Activated CD4-positive, CD25-positive, alpha-beta regulatory T cell (primary cell): ENCODE data around the gene ZSCAN25.
A peak's percentile ranks its signal among the peaks of the same experiment; 100 is the strongest.
"Not testable (repeated sequence)": the region's sequence is repeated elsewhere in the genome, so short reads cannot be mapped to it uniquely, and the experiment has no call there.

Experiments used
- DNase-seq, 4 experiments: peaks; one replicate each; lab custom pipeline; 2025; lab: John Stamatoyannopoulos, UW

Gene ZSCAN25

DNA sequence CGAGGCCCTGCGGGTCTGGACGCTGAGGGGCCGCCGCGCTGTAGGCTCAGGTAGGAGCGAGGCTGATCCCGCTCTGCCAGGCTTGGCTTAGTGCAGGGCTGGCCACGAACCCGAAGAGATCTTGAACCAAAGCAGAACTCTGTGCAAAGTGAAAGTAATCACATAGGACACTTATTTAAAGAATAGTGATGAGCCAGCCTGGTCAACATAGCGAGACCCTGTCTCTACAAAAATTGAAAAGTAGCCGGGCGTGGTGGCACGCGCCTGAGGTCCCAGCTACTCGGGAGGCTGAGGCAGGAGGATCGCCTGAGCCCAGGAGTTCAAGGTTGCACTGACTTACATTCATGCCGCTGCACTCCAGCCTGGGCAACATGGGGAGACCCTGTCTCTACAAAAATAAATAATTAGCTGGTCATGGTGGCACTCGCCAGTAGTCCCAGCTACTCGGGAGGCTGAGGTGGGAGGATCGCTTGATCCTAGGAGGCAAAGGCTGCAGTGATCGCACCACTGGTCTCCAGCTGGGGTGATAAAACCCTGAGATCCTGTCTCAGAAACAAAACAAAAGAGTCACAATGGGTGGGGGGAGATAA lies 541 bp downstream of the ZSCAN25 start:
- DNase-seq: no peak

DNA sequence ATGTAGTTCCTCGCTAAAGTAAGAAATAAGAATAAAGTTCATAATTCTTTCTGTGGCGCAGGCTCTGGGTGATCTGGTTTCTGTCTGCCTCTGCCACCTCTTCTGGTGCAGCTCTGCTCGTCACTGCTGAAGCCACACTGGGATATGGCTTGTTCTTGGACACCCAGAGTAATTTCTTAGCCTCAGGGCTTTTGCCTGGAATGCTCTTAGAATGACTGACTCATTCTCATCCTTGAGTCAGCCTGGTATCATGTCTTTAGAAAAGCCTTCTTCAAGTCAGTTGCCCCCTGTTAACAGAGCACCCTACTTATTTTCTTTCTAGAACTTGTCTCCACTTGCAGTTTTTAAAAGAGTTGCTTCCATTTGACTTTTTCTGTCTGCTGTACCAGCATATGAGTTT lies 2.0 kb downstream of the ZSCAN25 start:
- DNase-seq: no peak

DNA sequence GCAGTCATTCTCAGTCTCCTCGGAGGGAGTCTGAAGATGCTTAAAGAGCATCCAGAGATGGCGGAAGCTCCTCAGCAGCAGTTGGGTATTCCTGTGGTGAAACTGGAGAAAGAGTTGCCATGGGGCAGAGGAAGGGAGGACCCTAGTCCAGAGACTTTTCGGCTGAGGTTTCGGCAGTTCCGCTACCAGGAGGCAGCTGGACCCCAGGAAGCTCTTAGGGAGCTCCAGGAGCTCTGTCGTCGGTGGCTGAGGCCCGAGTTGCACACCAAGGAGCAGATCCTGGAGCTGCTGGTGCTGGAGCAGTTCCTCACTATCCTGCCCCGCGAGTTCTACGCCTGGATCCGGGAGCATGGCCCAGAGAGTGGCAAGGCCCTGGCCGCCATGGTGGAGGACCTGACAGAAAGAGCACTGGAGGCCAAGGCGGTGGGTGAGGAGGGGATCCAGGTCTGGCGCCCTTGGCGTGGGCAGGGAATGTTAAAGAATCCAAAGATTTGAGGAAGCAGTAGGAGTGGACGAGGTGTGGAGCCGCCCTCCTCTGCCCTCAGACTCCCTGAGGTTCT lies 2.9 kb downstream of the ZSCAN25 start:
- DNase-seq: no peak

DNA sequence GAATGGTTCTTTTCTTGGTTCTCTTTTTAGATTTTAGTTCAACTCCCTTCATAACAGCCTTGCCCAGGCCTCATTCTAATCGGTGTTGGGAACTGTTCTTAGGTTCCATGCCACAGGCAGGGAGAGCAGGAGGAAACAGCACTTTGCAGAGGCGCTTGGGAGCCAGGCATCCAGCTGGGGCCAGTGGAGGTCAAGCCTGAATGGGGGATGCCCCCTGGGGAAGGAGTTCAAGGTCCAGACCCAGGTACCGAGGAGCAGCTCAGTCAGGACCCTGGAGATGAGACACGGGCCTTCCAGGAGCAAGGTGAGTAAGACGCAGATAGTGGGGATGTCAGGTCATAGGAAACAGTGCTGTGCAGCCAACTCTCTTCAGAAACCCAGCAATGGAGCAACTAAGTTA lies 4.5 kb downstream of the ZSCAN25 start:
- DNase-seq: no peak

DNA sequence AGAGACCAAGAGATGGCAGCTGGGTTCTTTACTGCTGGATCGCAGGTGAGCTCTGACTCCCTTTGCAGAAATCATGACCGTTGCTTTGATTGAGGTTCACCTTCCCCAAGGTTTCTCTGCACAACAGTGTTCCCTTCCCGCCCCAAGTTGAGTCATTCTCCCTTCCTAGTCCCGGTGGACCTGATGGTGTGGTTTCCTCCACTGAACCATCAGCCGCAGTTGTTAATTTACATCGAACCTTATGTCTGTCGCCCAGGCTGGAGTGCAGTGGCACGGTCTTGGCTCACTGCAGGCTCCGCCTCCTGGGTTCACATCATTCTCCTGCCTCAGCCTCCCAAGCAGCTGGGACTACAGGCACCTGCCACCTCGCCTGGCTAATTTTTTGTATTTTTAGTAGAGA lies 5.8 kb downstream of the ZSCAN25 start:
- DNase-seq: no peak

DNA sequence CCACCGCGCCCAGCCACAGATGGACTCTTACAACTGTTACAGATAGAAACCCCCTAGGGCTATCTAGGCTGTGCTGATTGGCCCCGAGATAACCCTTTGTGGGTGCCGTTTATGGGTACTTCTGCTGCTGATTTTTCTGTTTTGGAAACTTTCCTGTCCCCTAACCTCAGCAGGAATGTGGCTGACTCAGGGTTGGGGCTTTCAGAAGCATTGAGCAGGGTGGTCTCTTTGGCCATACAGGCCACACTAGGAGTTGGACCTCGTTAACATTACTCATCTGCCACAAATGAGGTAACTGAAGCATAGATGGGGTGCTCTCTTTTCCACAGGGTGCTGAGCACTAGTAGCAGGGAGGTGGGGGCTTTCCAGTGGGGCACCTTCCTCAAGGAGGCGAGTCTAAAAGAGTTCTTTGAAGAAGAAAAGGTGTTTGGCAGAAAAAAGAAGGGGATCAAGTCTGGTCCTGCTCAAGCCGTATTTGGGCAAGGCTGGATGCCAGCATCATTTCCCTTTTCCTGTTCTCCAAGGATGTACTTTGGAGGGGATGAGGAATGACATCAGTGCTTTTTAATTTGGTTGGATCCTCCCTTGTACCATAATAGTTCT lies 6.4 kb downstream of the ZSCAN25 start:
- no peak for DNase-seq

DNA sequence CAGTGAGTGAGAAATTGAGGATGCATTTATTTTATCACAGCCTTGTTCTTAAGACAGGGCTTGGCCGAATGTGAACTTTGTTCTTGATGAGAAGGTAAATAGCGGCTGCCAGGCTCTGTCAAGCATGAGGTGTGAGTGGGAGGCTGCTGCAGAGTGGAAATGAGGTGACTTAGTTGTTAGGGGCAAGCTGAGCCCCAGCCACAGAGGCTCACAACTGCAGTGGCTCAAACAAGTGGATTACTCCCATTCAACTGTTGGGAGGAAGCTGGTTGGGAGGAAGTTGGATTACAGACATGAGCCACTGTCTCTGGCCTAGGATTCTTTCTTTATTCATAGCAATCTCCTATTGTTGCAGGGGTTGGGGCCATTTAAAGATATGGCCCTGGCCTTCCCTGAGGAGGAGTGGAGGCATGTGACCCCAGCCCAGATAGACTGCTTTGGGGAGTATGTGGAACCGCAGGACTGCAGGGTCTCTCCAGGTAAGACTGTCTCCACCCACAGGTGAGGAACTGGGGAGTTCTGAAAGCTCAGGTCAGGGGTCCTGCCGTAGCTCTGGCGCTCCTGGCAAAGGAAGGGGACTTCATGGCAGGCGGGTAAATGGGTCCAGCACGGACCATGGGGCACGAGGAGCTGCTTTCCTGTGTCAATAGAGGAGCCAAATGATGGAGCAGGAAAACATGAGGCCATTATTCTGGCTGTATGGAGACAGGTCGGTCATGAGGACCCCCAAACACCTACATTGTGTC lies 7.1 kb downstream of the ZSCAN25 start:
- no peak for DNase-seq

DNA sequence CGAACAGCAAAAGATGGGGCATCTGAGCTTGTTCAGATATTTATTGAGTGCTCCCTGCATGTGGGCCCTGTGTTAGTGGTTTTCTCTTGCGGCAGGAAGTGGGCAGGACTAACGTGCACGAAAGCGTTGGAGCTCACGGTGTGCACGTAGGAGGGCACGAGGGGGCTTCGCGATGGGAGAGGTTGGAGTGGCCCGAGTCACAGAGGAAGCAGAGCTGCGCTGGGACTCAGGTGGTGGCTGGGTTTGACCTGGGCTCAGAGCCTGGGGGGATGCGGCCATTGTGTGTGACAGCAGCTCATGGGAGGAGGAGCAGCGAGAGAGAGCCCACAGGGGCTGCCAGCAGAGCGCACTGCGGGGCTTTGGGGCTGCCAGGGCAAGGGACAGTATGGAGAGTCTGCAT lies 7.7 kb downstream of the ZSCAN25 start:
- peak in 3 of 4 experiments; percentile 28 to 48 (median 39) for DNase-seq

DNA sequence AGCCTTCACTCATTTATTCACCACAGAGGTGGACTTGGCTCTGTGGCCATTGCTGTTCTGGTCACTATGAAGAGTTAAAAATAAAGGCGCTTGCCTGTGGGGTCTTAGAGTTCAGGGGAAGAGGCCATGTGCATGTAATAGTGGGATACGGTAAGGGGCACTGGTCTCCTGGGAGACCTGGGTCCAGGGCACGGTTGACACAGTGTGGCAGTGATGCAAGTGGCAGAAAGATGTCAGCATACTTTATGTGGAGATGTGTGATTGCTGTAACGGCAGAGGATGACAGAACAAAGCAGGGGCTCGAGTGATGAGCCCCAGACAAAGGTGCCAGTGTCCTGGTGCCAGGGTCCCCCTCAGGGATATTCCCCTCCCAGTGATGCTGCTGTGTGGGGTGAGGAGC lies 8.6 kb downstream of the ZSCAN25 start:
- no peak for DNase-seq

DNA sequence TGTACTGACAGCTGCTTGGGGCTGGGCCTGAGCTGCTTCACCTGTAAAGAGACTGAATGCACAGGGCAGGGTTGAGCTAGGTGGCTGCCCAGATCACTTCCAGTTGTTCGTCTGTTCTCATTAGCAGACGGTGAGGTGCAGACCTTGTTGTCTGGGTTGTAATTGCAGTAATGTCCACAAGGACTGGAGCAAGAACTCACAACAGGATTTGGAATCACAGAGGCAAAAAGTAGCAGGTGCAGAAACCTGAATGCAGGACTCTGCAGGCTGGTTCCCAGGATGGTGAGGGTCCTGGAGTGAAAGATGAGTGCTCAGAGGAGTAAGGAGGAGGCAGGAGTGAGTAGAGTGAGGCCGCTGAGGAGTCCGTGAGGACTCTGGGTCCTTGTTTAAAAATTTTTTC lies 9.2 kb downstream of the ZSCAN25 start:
- DNase-seq: no peak

DNA sequence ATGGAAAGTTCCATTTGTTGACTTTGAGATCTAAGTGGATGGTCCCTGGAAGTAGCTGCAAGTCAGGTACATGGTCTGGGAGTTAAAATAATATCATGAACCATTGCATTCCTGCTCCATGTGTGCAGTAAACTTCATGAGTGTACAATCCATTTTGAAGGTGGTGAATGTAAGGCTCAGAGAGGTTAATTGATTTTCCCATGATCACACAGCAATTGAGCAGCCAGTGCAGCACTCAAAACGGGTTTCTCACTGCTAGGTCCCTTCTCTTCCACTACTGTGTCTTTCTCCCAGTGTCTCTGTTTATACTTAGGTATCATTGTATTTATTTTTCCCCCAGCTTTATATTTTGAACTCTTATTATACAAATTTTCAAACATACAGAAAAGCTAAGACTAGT lies 9.9 kb downstream of the ZSCAN25 start:
- no peak for DNase-seq

DNA sequence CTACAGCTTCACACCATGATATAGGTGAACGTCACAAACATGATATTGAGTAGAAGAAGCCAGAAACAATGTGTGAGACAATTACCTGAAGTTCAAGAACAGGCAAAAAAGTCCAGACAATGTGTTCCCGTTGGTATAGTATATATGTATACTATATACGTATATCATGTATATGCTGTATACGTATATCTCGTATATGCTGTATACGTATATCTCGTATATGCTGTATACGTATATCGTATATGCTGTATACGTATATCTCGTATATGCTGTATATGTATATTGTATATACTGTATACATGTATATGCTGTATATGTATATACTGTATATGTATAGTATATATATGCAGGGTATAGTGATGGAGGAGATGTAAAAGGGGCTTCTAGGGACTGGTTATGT lies 10.8 kb downstream of the ZSCAN25 start:
- DNase-seq: no peak

DNA sequence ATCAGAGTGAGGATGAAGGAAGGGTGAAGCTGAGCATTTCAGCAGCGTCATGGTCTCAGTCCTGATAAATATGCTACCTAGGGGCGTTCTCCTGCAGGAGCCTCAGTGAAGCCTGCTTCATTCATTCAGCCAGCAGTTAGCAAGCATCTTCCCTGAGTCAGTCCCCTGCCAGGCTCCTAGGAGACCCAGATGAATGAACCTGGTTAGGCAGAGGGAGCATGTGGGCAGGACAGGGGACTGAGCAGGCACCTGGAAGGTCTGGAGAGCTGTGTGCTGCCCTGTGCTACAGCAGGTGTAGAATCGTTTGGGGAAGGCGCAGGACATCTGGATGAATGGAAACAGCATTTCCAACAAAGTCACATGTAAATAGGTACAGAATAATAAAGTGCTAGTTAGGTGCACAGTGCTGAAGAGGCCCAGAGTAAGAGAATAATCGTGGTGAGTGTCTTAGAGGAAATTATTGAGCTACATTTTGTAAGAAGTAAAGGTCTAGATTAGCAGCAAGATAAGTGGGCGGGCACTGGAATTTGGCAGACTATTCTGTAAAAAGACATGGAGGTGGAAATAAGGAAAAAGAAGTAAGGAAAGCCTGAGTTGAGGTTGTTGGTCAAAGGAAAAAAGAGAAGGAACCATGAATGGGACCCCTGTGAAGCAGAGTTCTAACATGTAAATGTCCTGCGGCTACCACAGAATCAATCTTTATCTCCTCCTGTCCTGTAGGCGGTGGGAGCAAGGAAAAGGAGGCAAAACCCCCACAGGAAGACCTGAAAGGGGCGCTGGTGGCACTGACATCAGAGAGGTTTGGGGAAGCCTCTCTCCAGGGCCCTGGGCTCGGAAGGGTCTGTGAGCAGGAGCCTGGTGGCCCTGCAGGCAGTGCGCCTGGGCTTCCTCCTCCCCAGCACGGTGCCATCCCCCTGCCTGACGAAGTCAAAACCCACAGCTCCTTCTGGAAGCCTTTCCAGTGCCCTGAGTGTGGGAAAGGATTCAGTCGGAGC lies 12.0 kb downstream of the ZSCAN25 start:
- DNase-seq: no peak

DNA sequence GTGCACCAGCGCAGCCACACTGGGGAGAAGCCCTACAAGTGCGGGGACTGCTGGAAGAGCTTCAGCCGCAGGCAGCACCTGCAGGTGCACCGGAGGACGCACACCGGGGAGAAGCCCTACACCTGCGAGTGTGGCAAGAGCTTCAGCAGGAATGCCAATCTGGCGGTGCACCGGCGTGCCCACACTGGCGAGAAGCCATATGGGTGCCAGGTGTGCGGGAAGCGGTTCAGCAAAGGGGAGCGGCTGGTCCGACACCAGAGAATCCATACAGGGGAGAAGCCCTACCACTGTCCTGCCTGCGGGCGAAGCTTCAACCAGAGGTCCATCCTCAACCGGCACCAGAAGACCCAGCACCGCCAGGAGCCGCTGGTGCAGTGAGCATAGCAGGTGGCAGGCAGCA lies 12.9 kb downstream of the ZSCAN25 start:
- no peak for DNase-seq

DNA sequence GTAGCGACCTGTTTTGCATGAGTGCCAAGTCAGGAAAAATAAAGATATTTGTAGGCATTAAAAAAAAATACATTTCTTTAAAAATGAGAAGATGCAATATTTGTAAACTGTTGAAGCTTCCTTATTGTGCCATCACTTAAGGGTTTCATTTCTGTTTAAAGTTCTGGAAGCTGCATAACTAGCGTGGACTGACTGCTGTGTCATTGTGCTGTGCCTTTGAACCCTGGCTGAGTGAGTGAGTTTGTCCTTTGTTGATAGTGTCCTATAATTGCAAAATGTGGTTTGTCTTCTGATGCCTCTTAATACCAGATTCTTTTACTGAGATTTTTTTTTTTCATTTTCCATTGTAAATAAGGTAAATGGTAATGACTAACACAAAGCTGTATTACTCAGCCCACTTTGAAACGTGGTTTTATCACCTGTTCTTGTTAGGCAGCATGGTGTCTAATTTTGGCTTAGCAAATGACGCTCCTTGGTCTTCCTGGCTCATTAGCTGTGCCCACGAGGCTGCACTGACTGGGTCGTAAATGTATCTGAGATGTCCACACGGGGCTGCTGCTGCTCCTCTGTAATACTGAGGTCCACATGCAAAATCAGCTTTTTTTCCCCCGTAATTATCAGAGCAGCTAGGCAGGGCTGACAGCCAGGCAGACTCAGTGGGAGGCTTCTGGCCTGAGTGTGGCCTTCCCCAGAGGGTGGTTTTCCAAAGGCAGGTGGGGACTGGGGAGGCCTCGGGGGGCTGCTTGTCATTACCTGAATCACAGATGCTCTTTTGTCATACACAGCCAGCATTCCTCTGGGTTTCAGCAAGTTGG lies 14.8 kb downstream of the ZSCAN25 start:
- peak in 1 of 4 experiments; percentile 11 for DNase-seq

DNA sequence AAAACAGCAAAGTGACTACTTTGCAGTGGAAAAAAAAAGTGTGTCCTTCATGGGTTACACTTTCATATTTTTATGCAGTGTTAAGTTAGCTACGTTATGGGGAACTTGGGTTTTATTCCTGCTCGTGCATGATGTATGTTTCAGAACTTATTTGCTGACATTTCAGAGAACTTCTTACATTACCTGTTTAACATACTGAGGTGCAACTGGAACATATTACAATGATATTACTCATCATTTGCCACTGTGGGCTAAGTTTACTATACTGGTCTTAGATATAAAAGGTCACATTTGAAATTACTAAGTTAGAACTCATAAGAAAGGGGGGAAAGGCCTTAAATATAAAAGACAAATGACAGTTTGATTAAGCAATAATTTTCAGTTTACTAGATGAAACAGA lies 20.7 kb downstream of the ZSCAN25 start:
- DNase-seq: not testable (repeated sequence)

DNA sequence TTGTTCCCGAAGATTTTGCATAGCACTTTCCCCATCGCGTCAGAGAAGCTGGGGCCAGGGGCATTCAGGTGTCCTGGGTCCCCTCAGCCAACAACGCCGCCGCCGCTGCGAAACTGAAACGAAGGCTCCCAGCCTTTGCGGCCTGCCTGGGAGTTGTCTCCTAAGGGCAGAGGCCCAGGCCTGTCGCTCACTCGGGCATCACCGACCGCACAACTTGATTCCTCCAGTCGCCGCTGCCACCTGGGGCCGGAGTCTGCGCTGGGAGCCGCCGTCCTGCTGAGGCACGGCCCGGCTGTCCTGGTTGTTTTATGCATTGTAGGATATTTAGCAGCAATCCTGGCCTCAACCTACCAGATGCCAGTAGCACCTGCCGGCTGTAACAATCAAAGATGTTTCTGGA lies 22.0 kb downstream of the ZSCAN25 start:
- DNase-seq: no peak

DNA sequence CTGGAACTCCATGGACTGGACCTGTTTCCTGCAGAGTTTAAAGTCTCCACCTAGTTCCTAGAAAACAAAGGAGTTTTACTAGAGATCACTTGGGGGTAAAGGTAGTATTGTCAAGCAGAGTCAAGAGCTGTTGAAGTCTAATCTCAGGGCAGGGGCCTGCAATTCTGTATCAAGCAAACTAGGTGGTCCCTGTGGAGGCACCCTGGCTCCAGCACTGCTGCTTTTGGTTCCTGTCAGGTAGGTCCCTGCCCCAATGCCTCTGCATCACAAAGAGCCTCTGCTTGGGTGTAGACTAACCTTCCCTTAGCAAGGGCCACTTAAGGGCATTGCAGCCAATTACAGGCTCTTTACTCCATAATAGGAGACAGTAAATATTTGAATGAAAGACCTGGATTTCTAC lies 22.5 kb downstream of the ZSCAN25 start:
- DNase-seq: no peak

DNA sequence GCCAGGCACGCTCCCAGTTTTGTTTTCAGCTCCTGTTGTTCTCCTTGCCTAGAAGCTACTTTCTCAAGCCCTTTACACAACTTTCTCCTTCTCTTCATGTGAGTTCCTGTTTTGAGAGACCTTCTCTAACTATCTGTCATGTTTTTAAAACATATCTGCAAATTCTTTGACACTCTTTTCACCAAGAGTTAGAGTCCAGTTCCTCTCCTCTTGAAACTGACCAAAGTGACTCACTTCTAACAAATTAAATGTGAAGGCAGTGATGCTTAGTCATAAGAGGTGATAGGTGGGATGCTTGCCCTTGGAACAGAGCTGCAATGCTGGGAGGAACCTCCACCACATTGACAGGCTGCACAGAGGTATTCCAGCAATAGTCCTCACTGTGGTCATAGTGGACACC lies 25.3 kb downstream of the ZSCAN25 start:
- no peak for DNase-seq

DNA sequence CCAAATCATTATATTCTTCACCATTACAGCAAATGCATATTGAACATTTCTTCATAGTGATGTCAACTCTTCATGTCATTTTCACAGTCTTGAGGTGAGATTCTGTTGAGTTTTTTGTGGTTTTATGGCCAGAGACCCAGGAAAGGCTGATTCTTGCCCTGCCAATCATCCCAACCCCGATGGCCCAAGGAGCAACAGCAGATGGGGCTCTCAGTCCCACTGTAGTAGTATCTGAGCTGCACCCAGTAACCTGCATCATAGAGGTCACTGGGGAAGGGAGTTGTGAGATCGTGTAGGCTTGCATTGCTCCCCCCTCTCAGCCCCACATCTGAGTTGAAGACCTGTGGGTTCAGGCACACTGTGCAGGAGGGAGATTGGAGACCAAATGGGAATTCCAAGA lies 26.7 kb downstream of the ZSCAN25 start:
- no peak for DNase-seq

DNA sequence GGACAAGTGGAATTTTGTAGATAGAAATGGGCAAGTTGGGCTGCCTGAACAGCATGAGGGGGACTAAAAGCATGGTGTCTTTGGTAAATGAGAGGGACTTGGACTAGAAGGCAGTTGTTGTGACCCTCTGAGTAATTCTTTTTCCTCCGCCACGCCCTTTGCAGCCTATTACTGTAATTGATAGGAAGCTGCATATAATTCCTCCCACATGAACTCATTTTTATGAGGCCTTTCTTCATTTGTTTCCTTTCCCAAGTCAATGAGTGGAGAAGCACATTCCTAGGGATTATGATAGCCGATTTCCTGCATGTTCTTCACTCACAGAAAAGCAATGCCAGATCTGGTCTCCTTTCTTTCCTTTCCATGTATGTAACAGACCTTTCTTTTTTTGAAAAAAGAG lies 27.7 kb downstream of the ZSCAN25 start:
- DNase-seq: no peak
